Hepatocyte (in vitro differentiated cells): ENCODE results near the gene NEDD4. TPM values are rescaled to one million over a fixed set of nuclear protein-coding genes. Genes with fewer than 3 reads are reported as not detected.

Source experiments
- DNase-seq: peaks from one replicate; pipeline ENCODE4 v3.0.0-alpha.2; 2016; ENCODE audit warnings: low spot score
- H2AFZ ChIP-seq: fragments of 200-600 bp; sonication (generic); 2 replicates; pipeline ENCODE4 v1.6.0; 2016; ENCODE audit warnings: antibody characterized with exemption, mild to moderate bottlenecking
- H3K27ac ChIP-seq: fragments of 200-600 bp; sonication (generic); 2 replicates; pipeline ENCODE4 v1.5.1; 2016; ENCODE audit warnings: mild to moderate bottlenecking
- H3K27me3 ChIP-seq: fragments of 200-600 bp; sonication (generic); 2 replicates; pipeline ENCODE4 v1.6.1; 2016
- H3K36me3 ChIP-seq: fragments of 200-600 bp; sonication (generic); replicated peaks from 2 replicates; pipeline ENCODE4 v1.5.1; 2016; ENCODE audit warnings: low read depth; ENCODE audit not compliant: insufficient read depth
- H3K4me1 ChIP-seq: fragments of 200-600 bp; sonication (generic); 2 replicates; pipeline ENCODE4 v1.5.1; 2016; ENCODE audit warnings: mild to moderate bottlenecking, moderate library complexity; ENCODE audit not compliant: insufficient read depth
- H3K4me2 ChIP-seq: fragments of 200-600 bp; sonication (generic); 2 replicates; pipeline ENCODE4 v1.6.0; 2016
- H3K4me3 ChIP-seq: fragments of 200-600 bp; sonication (generic); 2 replicates; pipeline ENCODE4 v1.5.1; 2016; ENCODE audit warnings: mild to moderate bottlenecking
- H3K79me2 ChIP-seq: fragments of 200-600 bp; sonication (generic); 2 replicates; pipeline ENCODE4 v1.6.0; 2017; ENCODE audit warnings: mild to moderate bottlenecking
- H3K9me2 ChIP-seq: fragments of 200-600 bp; sonication (generic); replicated peaks from 2 replicates; pipeline ENCODE4 v1.6.0; 2017; ENCODE audit warnings: mild to moderate bottlenecking; ENCODE audit not compliant: insufficient read depth
- H3K9me3 ChIP-seq: fragments of 200-600 bp; sonication (generic); 2 replicates; pipeline ENCODE4 v1.5.1; 2016; ENCODE audit warnings: low read depth, mild to moderate bottlenecking
- H4K20me1 ChIP-seq: fragments of 200-600 bp; sonication (generic); 2 replicates; pipeline ENCODE4 v1.6.0; 2016; ENCODE audit warnings: mild to moderate bottlenecking; ENCODE audit not compliant: insufficient read depth, poor library complexity, severe bottlenecking
- EZH2 ChIP-seq: fragments of 200-600 bp; sonication (generic); IDR thresholded peaks from 2 replicates; pipeline ENCODE4 v1.6.1; 2016; ENCODE audit warnings: antibody characterized with exemption, mild to moderate bottlenecking, borderline replicate concordance
- EZH2phosphoT487 ChIP-seq: fragments of 200-600 bp; sonication (generic); IDR thresholded peaks from one replicate; pipeline ENCODE4 v1.6.1; 2018; ENCODE audit warnings: antibody characterized with exemption, mild to moderate bottlenecking, low read depth, moderate library complexity; ENCODE audit not compliant: unreplicated experiment, severe bottlenecking
- WGBS: methylation state at CpG from one replicate; pipeline ENCODE4 v1.1.6; 2016; ENCODE audit warnings: low lambda C conversion rate; ENCODE audit errors: missing lambda C conversion rate; 5-methylcytosine and 5-hydroxymethylcytosine counted together
- polyA plus RNA-seq: library from polyadenylated mRNA; unstranded; fragments of >200 nt; fragmentation: Nextera tagmentation; extraction: Ambion mirVana; gene quantifications from 2 replicates; pipeline ENCODE4 v1.2.1, GENCODE V29; 2016
- total RNA-seq: library from RNA; depleted of rRNA; stranded (reverse); fragments of >200 nt; gene quantifications from 2 replicates; pipeline ENCODE4 v1.2.3, GENCODE V29; 2014
- TF ChIP-seq, protein P1 (sequence below): fragments of 200-600 bp; sonication (generic); IDR thresholded peaks from 2 replicates; pipeline ENCODE4 v1.5.1; 2016; ENCODE audit warnings: antibody characterized with exemption, mild to moderate bottlenecking; ENCODE audit not compliant: poor library complexity

NEDD4 gene
- total and polyA plus RNA-seq, 2 experiments from 2014 or later, result 26.5 to 77.0 TPM

DNA sequence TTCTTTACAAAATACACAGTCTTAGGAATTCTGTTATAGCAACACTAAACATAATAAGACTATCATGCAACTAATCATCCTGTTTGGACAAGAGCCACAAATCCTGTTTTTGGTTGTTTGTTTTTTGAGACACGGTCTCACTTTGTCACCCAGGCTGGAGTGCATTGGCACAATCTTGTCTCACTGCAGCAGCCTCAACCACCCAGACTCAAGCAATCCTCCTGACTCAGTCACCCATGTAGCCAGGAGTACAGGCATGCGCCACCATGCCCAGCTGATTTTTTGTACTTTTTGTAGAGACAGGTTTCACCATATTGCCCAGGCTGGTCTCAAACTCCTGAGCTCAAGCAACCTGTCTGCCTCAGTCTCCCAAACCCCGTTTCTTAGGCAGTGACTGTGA lies 28.3 kb downstream of the NEDD4 start:
- H3K9me3 ChIP-seq, result no peaks in the 10 kb centered on the region
- H3K79me2 ChIP-seq, result peaks cover 34% of the 10 kb centered on the region
- no peaks in the 10 kb centered on the region for H3K36me3 ChIP-seq
- no peak overlapping the region for H2AFZ ChIP-seq
- no peak overlapping the region for H3K4me2 ChIP-seq
- TF ChIP-seq, protein P1, sequence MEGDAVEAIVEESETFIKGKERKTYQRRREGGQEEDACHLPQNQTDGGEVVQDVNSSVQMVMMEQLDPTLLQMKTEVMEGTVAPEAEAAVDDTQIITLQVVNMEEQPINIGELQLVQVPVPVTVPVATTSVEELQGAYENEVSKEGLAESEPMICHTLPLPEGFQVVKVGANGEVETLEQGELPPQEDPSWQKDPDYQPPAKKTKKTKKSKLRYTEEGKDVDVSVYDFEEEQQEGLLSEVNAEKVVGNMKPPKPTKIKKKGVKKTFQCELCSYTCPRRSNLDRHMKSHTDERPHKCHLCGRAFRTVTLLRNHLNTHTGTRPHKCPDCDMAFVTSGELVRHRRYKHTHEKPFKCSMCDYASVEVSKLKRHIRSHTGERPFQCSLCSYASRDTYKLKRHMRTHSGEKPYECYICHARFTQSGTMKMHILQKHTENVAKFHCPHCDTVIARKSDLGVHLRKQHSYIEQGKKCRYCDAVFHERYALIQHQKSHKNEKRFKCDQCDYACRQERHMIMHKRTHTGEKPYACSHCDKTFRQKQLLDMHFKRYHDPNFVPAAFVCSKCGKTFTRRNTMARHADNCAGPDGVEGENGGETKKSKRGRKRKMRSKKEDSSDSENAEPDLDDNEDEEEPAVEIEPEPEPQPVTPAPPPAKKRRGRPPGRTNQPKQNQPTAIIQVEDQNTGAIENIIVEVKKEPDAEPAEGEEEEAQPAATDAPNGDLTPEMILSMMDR, result no peak
- TF ChIP-seq EZH2phosphoT487 (no peak), EZH2 (no peak)
- H3K27ac ChIP-seq, result no peak overlapping the region
- no peak for DNase-seq
- H3K4me3 ChIP-seq, result no peak overlapping the region
- peaks cover under 1% of the 10 kb centered on the region for H4K20me1 ChIP-seq
- WGBS, result 96% methylated on average over 3 of the region's 3 CpGs
- H3K4me1 ChIP-seq, result no peaks in the 10 kb centered on the region
- H3K27me3 ChIP-seq, result no peaks in the 10 kb centered on the region
- no peaks in the 10 kb centered on the region for H3K9me2 ChIP-seq

DNA sequence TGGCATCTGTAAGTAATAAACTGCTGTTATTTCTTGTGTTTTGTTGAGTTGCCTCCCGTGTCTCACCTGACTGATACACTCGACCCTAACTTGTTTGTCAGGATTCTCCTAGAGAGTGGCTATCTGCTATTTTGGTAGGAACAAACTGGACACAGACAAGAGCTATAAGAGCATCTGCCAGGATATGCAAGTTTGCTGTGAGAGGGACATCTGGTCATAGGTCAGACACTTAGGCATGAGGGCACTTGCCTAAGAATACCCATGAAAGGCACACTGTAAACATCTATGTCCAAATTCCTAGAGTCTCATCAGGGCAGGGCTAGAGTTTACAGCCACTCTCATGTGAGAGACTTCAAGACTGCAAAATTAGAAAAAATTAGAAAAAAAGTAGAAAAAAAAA lies 32.5 kb downstream of the NEDD4 start:
- 72% methylated on average over 2 of the region's 2 CpGs for WGBS
- Histone ChIP-seq H3K36me3 (no peaks in the 10 kb centered on the region), H3K79me2 (peaks cover 14% of the 10 kb centered on the region), H3K27ac (no peak overlapping the region), H3K4me3 (no peak overlapping the region), H4K20me1 (no peaks in the 10 kb centered on the region), H3K27me3 (no peaks in the 10 kb centered on the region), H3K4me2 (no peak overlapping the region), H3K9me3 (no peaks in the 10 kb centered on the region), H2AFZ (no peak overlapping the region), H3K4me1 (no peaks in the 10 kb centered on the region), H3K9me2 (no peaks in the 10 kb centered on the region)
- TF ChIP-seq EZH2, result no peak
- TF ChIP-seq, protein P1, result no peak
- TF ChIP-seq EZH2phosphoT487, result no peak
- no peak for DNase-seq

DNA sequence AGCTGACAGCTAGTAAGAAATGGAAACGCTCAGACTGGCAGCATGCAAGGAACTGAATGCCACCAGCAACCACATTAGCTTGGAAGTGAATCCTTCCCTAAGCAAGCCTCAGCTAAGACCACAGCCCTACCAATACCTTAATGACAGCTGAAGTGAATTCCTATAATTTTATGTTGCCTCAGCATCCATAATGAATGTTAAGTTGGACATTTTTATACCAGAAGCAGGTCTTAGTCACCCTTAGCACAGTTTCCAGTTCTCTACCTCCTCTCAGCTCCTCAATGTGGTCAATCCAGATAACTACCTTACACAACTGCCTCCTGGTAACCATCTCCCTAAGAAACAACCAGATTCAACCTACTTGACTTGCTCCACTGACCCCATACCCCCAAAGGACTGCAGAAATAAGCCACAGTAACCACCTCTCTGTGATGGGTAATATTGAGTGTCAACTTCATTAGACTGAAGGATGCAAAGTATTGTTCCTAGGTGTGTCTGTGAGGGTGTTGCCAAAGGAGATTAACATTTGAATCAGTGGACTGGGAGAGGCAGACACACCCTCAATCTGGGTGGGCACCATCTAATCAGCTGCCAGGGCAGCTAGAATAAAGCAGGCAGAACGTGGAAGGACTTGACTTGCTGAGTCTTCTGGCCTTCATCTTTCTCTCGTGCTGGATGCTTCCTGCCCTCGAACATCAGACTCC lies 33.5 kb downstream of the NEDD4 start:
- H3K4me1 ChIP-seq, result no peaks in the 10 kb centered on the region
- whole genome bisulfite sequencing, result 90% methylated on average over 4 of the region's 4 CpGs
- peaks cover 19% of the 10 kb centered on the region for H3K79me2 ChIP-seq
- H3K4me3 ChIP-seq, result no peak overlapping the region
- no peaks in the 10 kb centered on the region for H3K9me3 ChIP-seq
- H3K9me2 ChIP-seq, result no peaks in the 10 kb centered on the region
- no peaks in the 10 kb centered on the region for H3K27me3 ChIP-seq
- H3K27ac ChIP-seq, result no peak overlapping the region
- no peak overlapping the region for H2AFZ ChIP-seq
- no peak for TF ChIP-seq EZH2phosphoT487
- no peak for TF ChIP-seq EZH2
- TF ChIP-seq, protein P1, result no peak
- no peak for DNase-seq
- no peak overlapping the region for H3K4me2 ChIP-seq
- no peaks in the 10 kb centered on the region for H3K36me3 ChIP-seq
- no peaks in the 10 kb centered on the region for H4K20me1 ChIP-seq

DNA sequence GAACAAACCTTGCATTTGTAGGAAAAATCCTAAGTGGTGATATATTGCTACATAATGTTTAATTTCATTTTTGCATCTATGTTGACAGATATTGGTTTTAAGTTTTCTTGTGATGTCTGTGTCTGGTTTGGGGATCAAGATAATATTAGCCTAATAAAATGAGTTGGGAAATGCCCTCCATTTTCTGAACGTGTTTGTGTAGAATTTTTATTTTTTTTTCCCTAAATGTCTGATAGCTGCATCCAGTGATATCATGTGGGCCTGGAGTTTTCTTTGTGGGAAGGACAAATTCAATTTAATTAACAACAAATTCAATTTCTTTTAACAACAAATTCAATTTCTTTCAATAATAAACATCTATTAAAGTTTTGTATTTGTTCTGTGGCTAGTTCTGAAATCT lies 35.1 kb downstream of the NEDD4 start:
- no peaks in the 10 kb centered on the region for H3K36me3 ChIP-seq
- H3K79me2 ChIP-seq, result peaks cover 35% of the 10 kb centered on the region
- H4K20me1 ChIP-seq, result no peaks in the 10 kb centered on the region
- TF ChIP-seq EZH2phosphoT487 (no peak), EZH2 (no peak)
- TF ChIP-seq, protein P1, result no peak
- H3K9me2 ChIP-seq, result no peaks in the 10 kb centered on the region
- no peak overlapping the region for H3K4me3 ChIP-seq
- H3K4me2 ChIP-seq, result no peak overlapping the region
- WGBS, result 74% methylated on average over 1 of the region's 1 CpG
- H3K27ac ChIP-seq, result no peak overlapping the region
- DNase-seq, result no peak
- no peak overlapping the region for H2AFZ ChIP-seq
- H3K4me1 ChIP-seq, result no peaks in the 10 kb centered on the region
- no peaks in the 10 kb centered on the region for H3K27me3 ChIP-seq
- H3K9me3 ChIP-seq, result no peaks in the 10 kb centered on the region
